H9 (cell line): Measurements from ENCODE around the gene CAV3. TPM values are rescaled to one million over a fixed set of nuclear protein-coding genes. Genes with fewer than 3 reads are reported as not detected.

Source experiments
- DNase-seq: peaks from one replicate; pipeline ENCODE4 v3.0.0-alpha.2; 2017
- H2AFZ ChIP-seq: one replicate; pipeline ENCODE4 v1.6.1; 2013; ENCODE audit warnings: mild to moderate bottlenecking, low read length, control low read depth, moderate library complexity
- H2AK5ac ChIP-seq: 2 replicates; pipeline ENCODE4 v1.6.1; 2013; ENCODE audit warnings: low read length, control low read depth, mixed read lengths; ENCODE audit not compliant: insufficient read length
- H2BK120ac ChIP-seq: one replicate; pipeline ENCODE4 v1.6.1; 2013; ENCODE audit warnings: low read depth, mild to moderate bottlenecking, low read length, control low read depth, inconsistent platforms; ENCODE audit not compliant: poor library complexity, severe bottlenecking
- H2BK12ac ChIP-seq: 2 replicates; pipeline ENCODE4 v1.6.1; 2013; ENCODE audit warnings: low read length, control low read depth, mixed read lengths, low read depth; ENCODE audit not compliant: insufficient read length
- H2BK15ac ChIP-seq: 2 replicates; pipeline ENCODE4 v1.6.1; 2013; ENCODE audit warnings: low read depth, low read length, control low read depth
- H2BK20ac ChIP-seq: one replicate; pipeline ENCODE4 v1.6.1; 2013; ENCODE audit warnings: low read depth, mild to moderate bottlenecking, low read length, control low read depth, inconsistent platforms; ENCODE audit not compliant: poor library complexity, severe bottlenecking
- H2BK5ac ChIP-seq: 2 replicates; pipeline ENCODE4 v1.6.1; 2013; ENCODE audit warnings: low read length, control low read depth, mixed read lengths; ENCODE audit not compliant: insufficient read length
- H3K14ac ChIP-seq: 2 replicates; pipeline ENCODE4 v1.6.1; 2013; ENCODE audit warnings: low read length, control low read depth; ENCODE audit not compliant: insufficient read depth
- H3K18ac ChIP-seq: 2 replicates; pipeline ENCODE4 v1.6.1; 2013; ENCODE audit warnings: low read depth, mild to moderate bottlenecking, mixed read lengths, low read length, control low read depth; ENCODE audit not compliant: insufficient read length
- H3K23ac ChIP-seq: 2 replicates; pipeline ENCODE4 v1.6.1; 2013; ENCODE audit warnings: low read length, control low read depth, mixed read lengths, low read depth; ENCODE audit not compliant: insufficient read length
- H3K23me2 ChIP-seq: 2 replicates; pipeline ENCODE4 v1.6.1; 2013; ENCODE audit warnings: low read depth, mild to moderate bottlenecking, mixed read lengths, low read length, control low read depth; ENCODE audit not compliant: insufficient read length, poor library complexity, severe bottlenecking
- H3K27ac ChIP-seq: 2 replicates; pipeline ENCODE4 v1.5.1; 2013; ENCODE audit warnings: low read length, control low read depth, mixed read lengths, low read depth; ENCODE audit not compliant: insufficient read length
- H3K27me3 ChIP-seq: 2 replicates; pipeline ENCODE4 v1.6.1; 2013; ENCODE audit warnings: low read length, control low read depth, inconsistent platforms; ENCODE audit not compliant: insufficient read depth
- H3K4ac ChIP-seq: 2 replicates; pipeline ENCODE4 v1.6.1; 2013; ENCODE audit warnings: low read depth, mild to moderate bottlenecking, control low read depth, inconsistent platforms, low read length, moderate library complexity
- H3K4me1 ChIP-seq: 2 replicates; pipeline ENCODE4 v1.6.1; 2013; ENCODE audit warnings: low read length, control low read depth, inconsistent platforms; ENCODE audit not compliant: insufficient read depth
- H3K4me2 ChIP-seq: 2 replicates; pipeline ENCODE4 v1.6.1; 2013; ENCODE audit warnings: low read length, control low read depth, mixed read lengths; ENCODE audit not compliant: insufficient read length, insufficient read depth
- H3K56ac ChIP-seq: 2 replicates; pipeline ENCODE4 v1.6.1; 2013; ENCODE audit warnings: low read depth, mild to moderate bottlenecking, mixed read lengths, low read length, control low read depth; ENCODE audit not compliant: insufficient read length
- H3K79me1 ChIP-seq: 2 replicates; pipeline ENCODE4 v1.6.1; 2013; ENCODE audit warnings: low read depth, mild to moderate bottlenecking, moderate library complexity, low read length, control low read depth, inconsistent platforms; ENCODE audit not compliant: insufficient read depth, poor library complexity, severe bottlenecking
- H3K79me2 ChIP-seq: 2 replicates; pipeline ENCODE4 v1.6.1; 2013; ENCODE audit warnings: low read length, control low read depth, inconsistent platforms; ENCODE audit not compliant: insufficient read depth
- H3K9ac ChIP-seq: 2 replicates; pipeline ENCODE4 v1.6.1; 2013; ENCODE audit warnings: low read length, control low read depth, mixed read lengths; ENCODE audit not compliant: insufficient read length; ENCODE audit errors: extremely low read depth
- H3K9me3 ChIP-seq: one replicate; pipeline ENCODE4 v1.6.1; 2013; ENCODE audit warnings: low read depth, low read length, inconsistent platforms; ENCODE audit not compliant: control insufficient read depth
- H3T11ph ChIP-seq: one replicate; pipeline ENCODE4 v1.6.1; 2013; ENCODE audit warnings: mild to moderate bottlenecking, low read length, control low read depth, inconsistent platforms
- H4K20me1 ChIP-seq: one replicate; pipeline ENCODE4 v1.6.1; 2013; ENCODE audit not compliant: control insufficient read depth, insufficient read length, insufficient read depth
- H4K5ac ChIP-seq: 2 replicates; pipeline ENCODE4 v1.6.1; 2013; ENCODE audit warnings: low read depth, mild to moderate bottlenecking, mixed read lengths, low read length, control low read depth; ENCODE audit not compliant: insufficient read length
- H4K8ac ChIP-seq: replicated peaks from 2 replicates; pipeline ENCODE4 v1.6.1; 2013; ENCODE audit warnings: low read length, control low read depth, mixed read lengths, low read depth; ENCODE audit not compliant: insufficient read length
- H4K91ac ChIP-seq: 2 replicates; pipeline ENCODE4 v1.6.1; 2013; ENCODE audit warnings: low read depth, mild to moderate bottlenecking, moderate library complexity, mixed read lengths, low read length, control low read depth; ENCODE audit not compliant: insufficient read length
- H3K27ac Mint-ChIP-seq, 3 experiments: 2 replicates in 2 of 3; 3 replicates in 1 of 3; pipeline ENCODE4 v1.8.0; 2020 to 2021; ENCODE audit warnings: mixed read lengths in 3 of 3, mild to moderate bottlenecking in 1 of 3, moderate library complexity in 1 of 3
- H3K27me3 Mint-ChIP-seq: 2 replicates; pipeline ENCODE4 v1.8.0; 2021; ENCODE audit warnings: low read depth, mild to moderate bottlenecking, moderate library complexity, mixed read lengths
- H3K36me3 Mint-ChIP-seq, 3 experiments: 2 replicates in 2 of 3; 3 replicates in 1 of 3; pipeline ENCODE4 v1.8.0; 2020 to 2021; ENCODE audit warnings: low read depth in 3 of 3, mixed read lengths in 3 of 3; ENCODE audit not compliant: insufficient read depth in 1 of 3
- H3K4me1 Mint-ChIP-seq, 2 experiments: 2 replicates each; pipeline ENCODE4 v1.8.0; 2020; ENCODE audit warnings: mixed read lengths in 2 of 2
- H3K4me3 Mint-ChIP-seq, 2 experiments: 2 replicates in 1 of 2; 3 replicates in 1 of 2; pipeline ENCODE4 v1.8.0; 2020 to 2021; ENCODE audit warnings: mild to moderate bottlenecking in 2 of 2, mixed read lengths in 2 of 2, moderate library complexity in 1 of 2
- H3K9me3 Mint-ChIP-seq, 2 experiments: 2 replicates in 1 of 2; 3 replicates in 1 of 2; pipeline ENCODE4 v1.8.0; 2020; ENCODE audit warnings: mild to moderate bottlenecking in 2 of 2, mixed read lengths in 2 of 2, moderate library complexity in 1 of 2
- WGBS: extraction: QIAGEN DNeasy Blood & Tissue Kit; methylation state at CpG from one replicate; pipeline ENCODE4 v1.1.7; 2013; ENCODE audit warnings: missing lambda C conversion rate, low lambda C conversion rate, mixed read lengths; ENCODE audit not compliant: insufficient read length; ENCODE audit errors: extremely low coverage; 5-methylcytosine and 5-hydroxymethylcytosine counted together
- total RNA-seq: library from RNA; stranded (reverse); gene quantifications from 2 replicates; pipeline ENCODE4 v1.2.1, GENCODE V29; 2021
- TF ChIP-seq, protein P1 (sequence below): fragments of 200-600 bp; sonication (generic); conservative IDR thresholded peaks from 3 replicates; pipeline ENCODE4 v1.8.0; 2021; ENCODE audit warnings: antibody characterized with exemption, mild to moderate bottlenecking

CAV3 gene
- total RNA-seq, 1 experiment from 2014 or later = not detected

DNA sequence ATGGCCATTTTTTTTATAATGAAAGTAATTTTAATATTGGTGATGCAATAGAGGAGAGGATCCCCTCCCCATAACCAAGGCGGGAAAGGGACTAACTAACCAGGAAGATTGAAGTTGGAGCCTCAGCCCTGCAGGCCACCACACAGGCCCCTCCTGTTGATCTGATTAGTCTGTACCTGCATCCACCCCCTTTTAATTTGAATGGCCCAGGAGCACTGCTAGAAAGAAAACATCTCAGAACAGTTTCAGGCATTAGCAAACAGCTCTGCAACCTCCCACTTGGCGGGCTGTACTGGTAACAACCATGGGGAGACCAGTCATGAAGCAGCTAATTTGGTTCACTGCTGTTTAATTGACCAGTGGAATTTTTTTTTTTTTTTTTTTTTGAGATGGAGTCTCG is 10.3 kb downstream of the CAV3 start:
- H3K4me1 Mint-ChIP-seq = peaks cover 37 to 41% of the 10 kb centered on the region in 2 experiments
- no peaks in the 10 kb centered on the region for H3K36me3 Mint-ChIP-seq
- Histone ChIP-seq H3K9me3 (no peaks in the 10 kb centered on the region), H2BK120ac (no peak overlapping the region), H3K27me3 (no peaks in the 10 kb centered on the region), H3K79me2 (no peaks in the 10 kb centered on the region), H2BK20ac (no peak overlapping the region), H4K5ac (no peak overlapping the region), H2AFZ (no peak overlapping the region), H3K56ac (no peak overlapping the region), H3T11ph (no peak overlapping the region), H3K4ac (no peak overlapping the region), H2BK5ac (no peak overlapping the region), H4K8ac (no peak overlapping the region), H4K91ac (no peak overlapping the region), H3K23ac (no peak overlapping the region), H3K4me2 (no peak overlapping the region), H2BK15ac (no peak overlapping the region), H3K14ac (no peak overlapping the region), H3K27ac (no peak overlapping the region), H4K20me1 (no peaks in the 10 kb centered on the region), H2BK12ac (no peak overlapping the region), H2AK5ac (no peak overlapping the region), H3K4me1 (peaks cover 12% of the 10 kb centered on the region; the same call in 1 of the 2 replicates), H3K23me2 (peaks cover 3% of the 10 kb centered on the region), H3K9ac (no peak overlapping the region), H3K18ac (no peak overlapping the region), H3K79me1 (no peaks in the 10 kb centered on the region)
- H3K27me3 Mint-ChIP-seq = peaks cover 27% of the 10 kb centered on the region
- DNase-seq = no peak
- H3K27ac Mint-ChIP-seq = no peak overlapping the region
- no CpG with 5 or more reads among the region's 3 CpGs for whole genome bisulfite sequencing
- no peak overlapping the region for H3K4me3 Mint-ChIP-seq
- H3K9me3 Mint-ChIP-seq = no peaks in the 10 kb centered on the region; a peak in 1 of 5 replicates
- TF ChIP-seq, protein P1, sequence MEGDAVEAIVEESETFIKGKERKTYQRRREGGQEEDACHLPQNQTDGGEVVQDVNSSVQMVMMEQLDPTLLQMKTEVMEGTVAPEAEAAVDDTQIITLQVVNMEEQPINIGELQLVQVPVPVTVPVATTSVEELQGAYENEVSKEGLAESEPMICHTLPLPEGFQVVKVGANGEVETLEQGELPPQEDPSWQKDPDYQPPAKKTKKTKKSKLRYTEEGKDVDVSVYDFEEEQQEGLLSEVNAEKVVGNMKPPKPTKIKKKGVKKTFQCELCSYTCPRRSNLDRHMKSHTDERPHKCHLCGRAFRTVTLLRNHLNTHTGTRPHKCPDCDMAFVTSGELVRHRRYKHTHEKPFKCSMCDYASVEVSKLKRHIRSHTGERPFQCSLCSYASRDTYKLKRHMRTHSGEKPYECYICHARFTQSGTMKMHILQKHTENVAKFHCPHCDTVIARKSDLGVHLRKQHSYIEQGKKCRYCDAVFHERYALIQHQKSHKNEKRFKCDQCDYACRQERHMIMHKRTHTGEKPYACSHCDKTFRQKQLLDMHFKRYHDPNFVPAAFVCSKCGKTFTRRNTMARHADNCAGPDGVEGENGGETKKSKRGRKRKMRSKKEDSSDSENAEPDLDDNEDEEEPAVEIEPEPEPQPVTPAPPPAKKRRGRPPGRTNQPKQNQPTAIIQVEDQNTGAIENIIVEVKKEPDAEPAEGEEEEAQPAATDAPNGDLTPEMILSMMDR = no peak
